ENCODE data around the gene SURF4. TPM values are rescaled to one million over a fixed set of nuclear protein-coding genes. Genes with fewer than 3 reads are reported as not detected.
"Not testable (repeated sequence)": the region's sequence is repeated elsewhere in the genome, so short reads cannot be mapped to it uniquely, and the experiment has no call there.

Gene SURF4
- polyA plus RNA-seq, 4 donors: 84.1 to 285 (median 170) TPM

GRCh38 chr9:133327834-133328484, 47.9 kb downstream of the SURF4 start:
- Histone ChIP-seq H3K4me3 (ENCODE audit: low read depth in 1 of 3, low read length in 3 of 3) (no peak overlapping the region), H3K4me1 (ENCODE audit: control insufficient read depth in 3 of 3, insufficient read depth in 2 of 3, low read depth in 1 of 3, low read length in 2 of 3) (peaks cover 0 to under 1% (median 0%) of the 10 kb centered on the region in 3 donors), H3K27ac (ENCODE audit: low read depth in 1 of 3, low read length in 2 of 3) (no peak overlapping the region), H3K36me3 (ENCODE audit: control insufficient read depth in 3 of 3, insufficient read depth in 2 of 3, low read depth in 1 of 3, low read length in 3 of 3) (peaks cover 15 to 29% (median 19%) of the 10 kb centered on the region in 3 donors), H3K27me3 (ENCODE audit: control insufficient read depth in 3 of 3, insufficient read depth in 3 of 3, low read length in 3 of 3) (no peaks in the 10 kb centered on the region), H3K9me3 (ENCODE audit: control insufficient read depth in 2 of 2, insufficient read depth in 1 of 2, low read depth in 1 of 2, low read length in 1 of 2) (peaks cover 0 to 26% of the 10 kb centered on the region in 2 donors)
- DNase-seq (no peak), FAIRE-seq (no peak)
- 91 to 98% (median 97%) methylated on average over 10 of the region's 10 CpGs for WGBS, 3 donors

- Histone ChIP-seq H3K9me3 (ENCODE audit: control insufficient read depth in 2 of 2, insufficient read depth in 1 of 2, low read depth in 1 of 2, low read length in 1 of 2) (peaks cover 0 to 26% of the 10 kb centered on the region in 2 donors), H3K36me3 (ENCODE audit: control insufficient read depth in 3 of 3, insufficient read depth in 2 of 3, low read depth in 1 of 3, low read length in 3 of 3) (peaks cover 9 to 20% (median 10%) of the 10 kb centered on the region in 3 donors)
- not testable (repeated sequence) for FAIRE-seq; H3K27ac ChIP-seq (ENCODE audit: low read depth in 1 of 3, low read length in 2 of 3); H3K4me1 ChIP-seq (ENCODE audit: control insufficient read depth in 3 of 3, insufficient read depth in 2 of 3, low read depth in 1 of 3, low read length in 2 of 3); H3K4me3 ChIP-seq (ENCODE audit: low read depth in 1 of 3, low read length in 3 of 3); H3K27me3 ChIP-seq (ENCODE audit: control insufficient read depth in 3 of 3, insufficient read depth in 3 of 3, low read length in 3 of 3); DNase-seq
- 90 to 93% (median 91%) methylated on average over 6 of the region's 6 CpGs for WGBS, 3 donors
These were observed 48.8 kb downstream of the SURF4 start for GRCh38 chr9:133327021-133327420.

GRCh38 chr9:133323991-133324703, 51.7 kb downstream of the SURF4 start:
- H3K9me3 ChIP-seq (ENCODE audit: control insufficient read depth in 2 of 2, insufficient read depth in 1 of 2, low read depth in 1 of 2, low read length in 1 of 2): peaks cover 0 to 24% of the 10 kb centered on the region in 2 donors
- no peaks in the 10 kb centered on the region for H3K4me1 ChIP-seq (ENCODE audit: control insufficient read depth in 3 of 3, insufficient read depth in 2 of 3, low read depth in 1 of 3, low read length in 2 of 3)
- H3K4me3 ChIP-seq (ENCODE audit: low read depth in 1 of 3, low read length in 3 of 3): no peak overlapping the region
- no peak overlapping the region for H3K27ac ChIP-seq (ENCODE audit: low read depth in 1 of 3, low read length in 2 of 3)
- WGBS, 3 donors: 82 to 85% (median 83%) methylated on average over 13 of the region's 13 CpGs
- H3K27me3 ChIP-seq (ENCODE audit: control insufficient read depth in 3 of 3, insufficient read depth in 3 of 3, low read length in 3 of 3): no peaks in the 10 kb centered on the region
- no peak for DNase-seq
- no peak for FAIRE-seq
- H3K36me3 ChIP-seq (ENCODE audit: control insufficient read depth in 3 of 3, insufficient read depth in 2 of 3, low read depth in 1 of 3, low read length in 3 of 3): peaks cover 0 to 3% (median 0%) of the 10 kb centered on the region in 3 donors

GRCh38 chr9:133323211-133323610, 52.6 kb downstream of the SURF4 start:
- no peak for FAIRE-seq
- Histone ChIP-seq H3K27ac (ENCODE audit: low read depth in 1 of 3, low read length in 2 of 3) (no peak overlapping the region), H3K4me1 (ENCODE audit: control insufficient read depth in 3 of 3, insufficient read depth in 2 of 3, low read depth in 1 of 3, low read length in 2 of 3) (no peaks in the 10 kb centered on the region), H3K4me3 (ENCODE audit: low read depth in 1 of 3, low read length in 3 of 3) (no peak overlapping the region), H3K36me3 (ENCODE audit: control insufficient read depth in 3 of 3, insufficient read depth in 2 of 3, low read depth in 1 of 3, low read length in 3 of 3) (peaks cover 0 to 2% (median 0%) of the 10 kb centered on the region in 3 donors), H3K9me3 (ENCODE audit: control insufficient read depth in 2 of 2, insufficient read depth in 1 of 2, low read depth in 1 of 2, low read length in 1 of 2) (peaks cover 0 to 16% of the 10 kb centered on the region in 2 donors), H3K27me3 (ENCODE audit: control insufficient read depth in 3 of 3, insufficient read depth in 3 of 3, low read length in 3 of 3) (no peaks in the 10 kb centered on the region)
- no peak for DNase-seq
- WGBS, 3 donors: 89 to 91% (median 91%) methylated on average over 10 of the region's 10 CpGs

- 80 to 87% (median 83%) methylated on average over 13 to 14 of the region's 14 CpGs for WGBS, 3 donors
- no peak for DNase-seq
These were observed 53.2 kb downstream of the SURF4 start for GRCh38 chr9:133322701-133323100.

GRCh38 chr9:133321411-133321935, 54.4 kb downstream of the SURF4 start:
- FAIRE-seq (no peak), DNase-seq (no peak)
- Histone ChIP-seq H3K27me3 (ENCODE audit: control insufficient read depth in 3 of 3, insufficient read depth in 3 of 3, low read length in 3 of 3) (no peaks in the 10 kb centered on the region), H3K36me3 (ENCODE audit: control insufficient read depth in 3 of 3, insufficient read depth in 2 of 3, low read depth in 1 of 3, low read length in 3 of 3) (no peaks in the 10 kb centered on the region), H3K4me1 (ENCODE audit: control insufficient read depth in 3 of 3, insufficient read depth in 2 of 3, low read depth in 1 of 3, low read length in 2 of 3) (no peaks in the 10 kb centered on the region), H3K27ac (ENCODE audit: low read depth in 1 of 3, low read length in 2 of 3) (no peak overlapping the region), H3K9me3 (ENCODE audit: control insufficient read depth in 2 of 2, insufficient read depth in 1 of 2, low read depth in 1 of 2, low read length in 1 of 2) (peaks cover 0 to 11% of the 10 kb centered on the region in 2 donors), H3K4me3 (ENCODE audit: low read depth in 1 of 3, low read length in 3 of 3) (no peak overlapping the region)
- 84 to 89% (median 87%) methylated on average over 13 of the region's 13 CpGs for WGBS, 3 donors

More at GRCh38 chr9:133322701-133323100, 53.2 kb downstream of the SURF4 start:
- Histone ChIP-seq H3K4me1 (ENCODE audit: control insufficient read depth in 3 of 3, insufficient read depth in 2 of 3, low read depth in 1 of 3, low read length in 2 of 3) (no peaks in the 10 kb centered on the region), H3K27ac (ENCODE audit: low read depth in 1 of 3, low read length in 2 of 3) (no peak overlapping the region), H3K36me3 (ENCODE audit: control insufficient read depth in 3 of 3, insufficient read depth in 2 of 3, low read depth in 1 of 3, low read length in 3 of 3) (no peaks in the 10 kb centered on the region), H3K4me3 (ENCODE audit: low read depth in 1 of 3, low read length in 3 of 3) (no peak overlapping the region), H3K9me3 (ENCODE audit: control insufficient read depth in 2 of 2, insufficient read depth in 1 of 2, low read depth in 1 of 2, low read length in 1 of 2) (peaks cover 0 to 11% of the 10 kb centered on the region in 2 donors), H3K27me3 (ENCODE audit: control insufficient read depth in 3 of 3, insufficient read depth in 3 of 3, low read length in 3 of 3) (no peaks in the 10 kb centered on the region)
- no peak for FAIRE-seq

- Histone ChIP-seq H3K27ac (ENCODE audit: low read depth in 1 of 3, low read length in 2 of 3) (no peak overlapping the region), H3K4me1 (ENCODE audit: control insufficient read depth in 3 of 3, insufficient read depth in 2 of 3, low read depth in 1 of 3, low read length in 2 of 3) (no peaks in the 10 kb centered on the region), H3K4me3 (ENCODE audit: low read depth in 1 of 3, low read length in 3 of 3) (no peak overlapping the region), H3K36me3 (ENCODE audit: control insufficient read depth in 3 of 3, insufficient read depth in 2 of 3, low read depth in 1 of 3, low read length in 3 of 3) (no peaks in the 10 kb centered on the region), H3K9me3 (ENCODE audit: control insufficient read depth in 2 of 2, insufficient read depth in 1 of 2, low read depth in 1 of 2, low read length in 1 of 2) (peaks cover 0 to 11% of the 10 kb centered on the region in 2 donors), H3K27me3 (ENCODE audit: control insufficient read depth in 3 of 3, insufficient read depth in 3 of 3, low read length in 3 of 3) (no peaks in the 10 kb centered on the region)
- FAIRE-seq (no peak), DNase-seq (no peak)
- WGBS, 3 donors: 81 to 87% (median 85%) methylated on average over 13 of the region's 13 CpGs
These were observed 55.4 kb downstream of the SURF4 start for GRCh38 chr9:133320421-133320881.

GRCh38 chr9:133317551-133317950, 58.3 kb downstream of the SURF4 start:
- H3K4me3 ChIP-seq (ENCODE audit: low read depth in 1 of 3, low read length in 3 of 3); H3K27me3 ChIP-seq (ENCODE audit: control insufficient read depth in 3 of 3, insufficient read depth in 3 of 3, low read length in 3 of 3); H3K4me1 ChIP-seq (ENCODE audit: control insufficient read depth in 3 of 3, insufficient read depth in 2 of 3, low read depth in 1 of 3, low read length in 2 of 3); H3K9me3 ChIP-seq (ENCODE audit: control insufficient read depth in 2 of 2, insufficient read depth in 1 of 2, low read depth in 1 of 2, low read length in 1 of 2); H3K36me3 ChIP-seq (ENCODE audit: control insufficient read depth in 3 of 3, insufficient read depth in 2 of 3, low read depth in 1 of 3, low read length in 3 of 3); DNase-seq; H3K27ac ChIP-seq (ENCODE audit: low read depth in 1 of 3, low read length in 2 of 3); FAIRE-seq: not testable (repeated sequence)
- WGBS, 3 donors: 76 to 82% (median 81%) methylated on average over 12 to 13 of the region's 13 CpGs
